SU-DHL-6 (cell line): ENCODE data around the gene SUN5.

Source experiments
- H2AFZ ChIP-seq: fragments of 200-600 bp; sonication (generic); 2 replicates; pipeline ENCODE4 v1.6.1; 2014; ENCODE audit warnings: low read depth, mild to moderate bottlenecking, moderate library complexity, mixed read lengths, antibody characterized with exemption, low read length; ENCODE audit not compliant: severe bottlenecking
- H3F3A ChIP-seq: fragments of 200-600 bp; shearing (Covaris generic); 2 replicates; pipeline ENCODE4 v1.6.0; 2016; ENCODE audit warnings: antibody characterized with exemption, mild to moderate bottlenecking; ENCODE audit not compliant: insufficient read depth
- H3K27ac ChIP-seq: fragments of 200-600 bp; sonication (generic); 2 replicates; pipeline ENCODE4 v1.5.1; 2016; ENCODE audit warnings: low read depth, mild to moderate bottlenecking, low read length, moderate library complexity, mixed read lengths
- H3K27me3 ChIP-seq: fragments of 200-600 bp; sonication (generic), shearing (Covaris generic); 2 replicates; pipeline ENCODE4 v1.6.0; 2014; ENCODE audit warnings: mild to moderate bottlenecking, low read length
- H3K36me3 ChIP-seq: fragments of 200-600 bp; sonication (generic); 2 replicates; pipeline ENCODE4 v1.6.1; 2014; ENCODE audit warnings: mild to moderate bottlenecking, low read length, mixed read lengths
- H3K4me2 ChIP-seq: fragments of 300-600, 200-600 bp; shearing (Covaris generic), sonication (generic); 2 replicates; pipeline ENCODE4 v1.6.0; 2014; ENCODE audit warnings: low read length, low read depth, mild to moderate bottlenecking; ENCODE audit not compliant: poor library complexity, severe bottlenecking
- H3K4me3 ChIP-seq: fragments of 200-600 bp; sonication (generic); 2 replicates; pipeline ENCODE4 v1.5.1; 2014; ENCODE audit warnings: antibody characterized with exemption, low read length, mild to moderate bottlenecking, mixed read lengths; ENCODE audit not compliant: insufficient read depth, poor library complexity, severe bottlenecking
- H3K79me2 ChIP-seq: fragments of 200-600 bp; sonication (generic); 2 replicates; pipeline ENCODE4 v1.6.1; 2014; ENCODE audit warnings: mild to moderate bottlenecking, low read length, moderate library complexity; ENCODE audit not compliant: insufficient read depth
- H3K9ac ChIP-seq: fragments of 200-600 bp; sonication (generic); 2 replicates; pipeline ENCODE4 v1.7.0; 2014; ENCODE audit warnings: mild to moderate bottlenecking, low read length
- H3K9me2 ChIP-seq: fragments of 200-600 bp; sonication (generic); replicated peaks from 2 replicates; pipeline ENCODE4 v1.6.1; 2014; ENCODE audit warnings: low read length; ENCODE audit not compliant: insufficient read depth
- H3K9me3 ChIP-seq: fragments of 200-600 bp; sonication (generic); 2 replicates; pipeline ENCODE4 v1.6.1; 2014; ENCODE audit warnings: low read length, mixed read lengths; ENCODE audit not compliant: insufficient read depth
- H4K20me1 ChIP-seq: fragments of 200-600 bp; sonication (generic); 2 replicates; pipeline ENCODE4 v1.6.1; 2014; ENCODE audit warnings: low read depth, mild to moderate bottlenecking, antibody characterized with exemption, low read length, moderate library complexity, mixed read lengths
- CTCF ChIP-seq: fragments of 200-600 bp; sonication (generic); IDR thresholded peaks from one replicate; pipeline ENCODE4 v1.5.1; 2017; ENCODE audit warnings: antibody characterized with exemption, mild to moderate bottlenecking, low read length, moderate library complexity; ENCODE audit not compliant: insufficient read depth, poor library complexity, severe bottlenecking
- EZH2phosphoT487 ChIP-seq: fragments of 200-600 bp; sonication (generic), shearing (Covaris generic); conservative IDR thresholded peaks from 2 replicates; pipeline ENCODE4 v1.6.1; 2018; ENCODE audit warnings: mild to moderate bottlenecking, antibody characterized with exemption, low read length, moderate library complexity, mixed read lengths

Gene SUN5

DNA sequence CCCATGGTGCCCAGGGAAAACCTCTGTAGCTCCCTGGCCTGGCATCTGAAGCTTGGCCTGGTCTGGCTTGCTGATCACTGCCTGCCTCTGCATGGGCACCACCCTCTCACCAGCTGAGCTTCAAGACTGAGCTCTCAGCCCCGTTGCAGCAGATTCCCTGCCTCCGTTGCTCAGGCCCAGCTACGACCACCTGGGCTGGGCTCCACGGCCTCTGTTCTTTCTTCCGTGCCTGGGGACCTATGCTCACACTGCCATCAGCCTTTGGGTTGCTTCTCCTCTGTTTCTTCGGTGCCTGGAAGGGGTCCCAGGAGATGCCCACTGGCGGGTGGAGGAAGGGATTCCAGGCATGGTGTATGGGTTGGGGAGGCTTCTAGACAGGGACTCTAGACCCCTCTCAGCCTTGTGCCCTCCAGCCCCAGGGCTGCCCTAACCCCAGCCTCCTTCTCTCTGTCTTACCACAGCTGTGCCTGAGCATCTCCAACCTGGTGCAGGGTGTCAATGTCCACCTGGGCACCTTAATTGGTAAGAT is 12.4 kb upstream of the SUN5 start:
- no peak overlapping the region for H3K9ac ChIP-seq
- H3F3A ChIP-seq: no peaks in the 10 kb centered on the region
- H3K9me2 ChIP-seq: no peaks in the 10 kb centered on the region
- no peaks in the 10 kb centered on the region for H3K9me3 ChIP-seq
- no peaks in the 10 kb centered on the region for H3K79me2 ChIP-seq
- no peaks in the 10 kb centered on the region; the same call in 1 of the 2 replicates for H3K27me3 ChIP-seq
- H3K4me3 ChIP-seq: no peak overlapping the region
- no peak overlapping the region for H2AFZ ChIP-seq
- no peak overlapping the region for H3K4me2 ChIP-seq
- no peaks in the 10 kb centered on the region for H3K36me3 ChIP-seq
- no peak for TF ChIP-seq EZH2phosphoT487
- no peak for TF ChIP-seq CTCF
- H3K27ac ChIP-seq: no peak overlapping the region
- no peaks in the 10 kb centered on the region for H4K20me1 ChIP-seq

DNA sequence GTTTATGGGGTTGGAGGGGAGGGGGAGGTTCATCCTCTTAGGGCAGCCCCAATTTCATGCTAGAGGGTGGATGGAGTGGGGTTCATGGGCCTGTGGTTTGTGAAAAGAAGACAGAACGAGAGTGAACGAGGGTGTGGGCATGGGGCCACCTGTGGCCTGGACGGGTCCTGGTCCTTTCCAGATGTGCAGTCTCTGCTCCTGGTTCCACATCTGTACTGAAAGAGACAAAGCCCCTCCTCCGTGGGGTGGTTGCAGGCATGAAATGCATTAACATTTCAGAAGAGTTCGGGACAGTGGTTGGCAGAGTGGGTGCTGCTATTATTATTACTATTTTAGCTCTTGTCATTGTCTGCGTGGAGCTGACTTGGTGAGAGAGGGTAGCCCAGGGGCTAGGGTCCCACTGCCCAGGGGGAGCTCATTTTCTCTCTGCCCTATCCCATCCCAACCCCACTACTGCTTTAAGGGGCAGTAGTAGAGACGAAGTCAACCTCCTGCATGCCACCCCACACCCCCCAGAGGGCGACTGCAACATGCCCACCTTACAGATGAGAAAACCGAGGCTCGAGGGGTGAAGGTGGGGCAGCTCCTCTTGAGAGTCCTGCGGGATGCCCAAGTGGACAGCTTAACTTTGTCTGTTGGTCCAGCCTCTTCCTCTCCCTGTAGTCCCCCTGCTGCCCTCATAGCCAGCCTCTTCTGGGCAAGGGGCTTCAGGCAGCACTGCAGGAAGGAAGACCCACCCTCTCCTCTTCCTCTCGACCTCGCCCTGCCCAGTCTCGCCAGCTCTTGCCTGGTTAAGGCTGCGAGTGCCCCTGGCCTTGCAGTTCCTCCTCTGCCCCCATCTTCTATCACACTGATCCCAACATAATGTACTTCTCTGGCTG is 11.7 kb upstream of the SUN5 start:
- H3F3A ChIP-seq: no peaks in the 10 kb centered on the region
- H3K9me2 ChIP-seq: no peaks in the 10 kb centered on the region
- H4K20me1 ChIP-seq: no peaks in the 10 kb centered on the region
- no peak overlapping the region for H3K4me3 ChIP-seq
- no peaks in the 10 kb centered on the region; the same call in 1 of the 2 replicates for H3K27me3 ChIP-seq
- no peak overlapping the region for H3K9ac ChIP-seq
- H3K4me2 ChIP-seq: no peak overlapping the region
- no peaks in the 10 kb centered on the region for H3K79me2 ChIP-seq
- no peaks in the 10 kb centered on the region for H3K36me3 ChIP-seq
- no peak overlapping the region for H3K27ac ChIP-seq
- H2AFZ ChIP-seq: no peak overlapping the region
- H3K9me3 ChIP-seq: no peaks in the 10 kb centered on the region
- TF ChIP-seq EZH2phosphoT487: no peak
- no peak for TF ChIP-seq CTCF

GRCh38 chr20:33015114-33015484 is 10.9 kb upstream of the SUN5 start:
- no peaks in the 10 kb centered on the region for H4K20me1 ChIP-seq
- no peak overlapping the region for H3K4me3 ChIP-seq
- H3K27me3 ChIP-seq: no peaks in the 10 kb centered on the region; the same call in 1 of the 2 replicates
- H3K9ac ChIP-seq: no peak overlapping the region
- H3K9me2 ChIP-seq: no peaks in the 10 kb centered on the region
- no peaks in the 10 kb centered on the region for H3K36me3 ChIP-seq
- H3F3A ChIP-seq: no peaks in the 10 kb centered on the region
- no peak overlapping the region for H3K4me2 ChIP-seq
- H3K79me2 ChIP-seq: no peaks in the 10 kb centered on the region
- no peak overlapping the region for H2AFZ ChIP-seq
- no peaks in the 10 kb centered on the region for H3K9me3 ChIP-seq
- H3K27ac ChIP-seq: no peak overlapping the region
- no peak for TF ChIP-seq EZH2phosphoT487
- no peak for TF ChIP-seq CTCF
